GM19324 (cell line): Measurements from ENCODE around the gene SUN3.
"Not testable (repeated sequence)": the region's sequence is repeated elsewhere in the genome, so short reads cannot be mapped to it uniquely, and the experiment has no call there.

ENCODE experiments used
- ATAC-seq: cut with Tn5 transposase; IDR thresholded peaks from one replicate; pipeline ENCODE4 v1.9.1; 2021; ENCODE audit warnings: mild to moderate bottlenecking, moderate library complexity; ENCODE audit not compliant: unreplicated experiment, low FRiP score

The SUN3 gene

DNA sequence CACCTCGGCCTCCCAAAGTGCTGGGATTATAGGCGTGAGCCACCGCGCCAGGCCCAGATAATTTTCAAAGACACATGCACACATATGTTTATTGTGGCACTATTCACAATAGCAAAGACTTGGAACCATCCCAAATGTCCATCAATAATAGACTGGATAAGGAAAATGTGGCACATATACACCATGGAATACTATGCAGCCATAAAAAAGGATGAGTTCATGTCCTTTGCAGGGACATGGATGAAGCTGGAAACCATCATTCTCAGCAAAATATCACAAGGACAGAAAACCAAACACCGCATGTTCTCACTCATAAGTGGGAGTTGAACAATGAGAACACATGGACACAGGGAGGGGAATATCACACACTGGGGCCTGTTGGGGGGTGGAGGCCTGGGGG, 48.3 kb downstream of the SUN3 start:
- ATAC-seq, result not testable (repeated sequence)

DNA sequence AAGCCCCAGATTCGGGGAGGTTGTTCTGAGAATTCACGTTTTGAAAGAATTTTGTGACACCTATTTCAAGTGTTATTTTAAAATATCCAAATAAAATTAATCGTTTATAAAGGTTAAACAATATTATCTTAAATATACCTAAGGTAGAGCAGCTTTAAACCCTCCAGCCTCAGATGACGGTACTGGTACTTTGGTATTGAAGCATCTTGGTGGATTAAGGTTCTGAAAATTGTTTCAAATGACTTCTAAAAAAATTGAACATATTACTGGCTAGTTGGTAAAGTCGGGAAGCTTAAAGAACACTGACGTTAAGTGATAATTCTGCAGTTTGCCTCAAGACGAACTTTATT, 49.1 kb downstream of the SUN3 start:
- ATAC-seq, result no peak

DNA sequence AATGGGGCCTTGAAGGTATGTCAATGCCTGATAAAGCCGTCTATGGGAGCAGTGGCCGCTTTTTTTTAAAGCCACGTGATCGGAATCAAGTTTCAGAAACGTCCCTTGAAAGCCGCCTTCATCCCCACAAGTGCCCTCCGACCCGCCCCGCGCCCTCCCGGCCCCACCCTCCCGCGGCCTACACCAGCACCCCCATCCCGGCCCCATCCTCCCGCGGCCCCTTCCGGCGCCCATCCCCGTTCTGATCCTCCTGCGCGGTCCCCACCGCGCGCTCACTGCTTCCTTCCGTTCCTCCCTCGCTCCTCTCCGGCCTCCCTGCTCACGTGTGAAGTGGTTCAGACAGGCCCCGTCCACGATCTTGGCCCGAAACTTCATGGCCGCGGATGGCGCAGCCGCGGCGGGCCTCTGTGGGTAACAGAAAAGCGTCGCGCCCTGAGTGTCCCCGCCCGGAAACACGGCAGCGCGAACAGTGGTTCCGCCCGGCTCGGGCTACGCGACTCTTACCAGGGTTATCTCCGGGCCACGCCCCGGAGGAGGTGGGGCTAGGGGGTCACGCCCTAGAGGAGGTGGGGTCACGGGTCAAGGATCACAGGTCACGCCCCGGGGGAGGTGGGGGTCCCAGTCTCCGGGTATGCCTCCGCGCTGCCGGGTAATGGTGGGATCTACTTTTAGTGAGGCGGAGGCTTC, 49.6 kb downstream of the SUN3 start, which contains the start of gene HUS1:
TSS of gene HUS1 (minus strand) at position 471 of the 687 bp plus-strand sequence. CDS start at position 375, 96 bp downstream.
- ATAC-seq, result peak; percentile 99

DNA sequence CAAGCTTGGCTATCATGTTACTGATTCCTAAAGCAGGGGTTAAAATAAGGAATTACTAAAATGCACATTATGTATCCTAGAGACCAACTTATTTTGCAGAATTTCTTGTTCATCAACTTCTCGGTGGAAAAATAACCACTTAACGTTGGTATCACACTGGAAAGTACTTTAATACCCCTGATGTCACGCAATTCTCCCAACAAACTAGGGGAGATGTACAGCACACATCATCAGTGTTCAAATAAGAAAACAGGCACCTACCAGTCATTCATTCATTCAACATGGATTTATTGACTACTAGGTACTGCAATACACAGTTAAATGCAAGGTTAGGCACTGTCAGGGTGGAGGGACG, 50.1 kb downstream of the SUN3 start:
- ATAC-seq, result no peak

DNA sequence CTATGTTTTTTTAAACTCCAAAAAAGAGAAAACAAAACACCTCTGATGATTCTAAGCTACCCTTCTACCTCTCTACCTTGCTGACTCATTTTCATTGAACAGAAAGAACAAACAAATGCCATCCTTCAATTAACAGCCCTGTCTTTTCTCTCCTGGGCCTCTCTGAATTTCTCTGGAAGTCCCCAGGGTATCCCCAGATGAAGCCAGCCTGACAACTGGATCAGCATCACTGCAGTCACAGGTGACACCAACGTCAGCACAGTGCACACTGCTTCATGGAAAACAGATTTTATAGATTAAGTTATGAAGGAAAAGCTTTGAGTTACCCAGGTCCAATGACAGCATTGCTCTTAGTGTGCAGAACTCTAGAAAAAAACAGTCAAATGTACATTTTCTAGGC, 55.2 kb downstream of the SUN3 start:
- no peak for ATAC-seq

DNA sequence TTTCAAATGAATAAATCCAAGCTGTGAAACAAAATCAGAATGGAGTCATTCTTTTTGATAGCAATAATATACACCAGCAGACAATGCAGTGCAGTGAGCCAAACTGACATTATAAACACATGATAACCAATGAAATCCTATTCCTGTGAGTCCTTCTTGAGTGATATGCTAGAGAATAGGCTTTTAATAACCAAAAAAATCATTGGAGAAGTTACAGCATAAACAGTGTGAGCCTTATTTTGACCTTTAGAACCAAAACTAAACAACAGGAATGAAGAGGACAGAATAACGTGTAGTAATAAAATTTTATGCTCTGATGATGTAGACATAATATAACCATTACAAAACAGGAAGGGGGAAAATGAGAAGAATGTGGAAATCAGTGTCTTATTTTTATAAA, 58.1 kb downstream of the SUN3 start:
- ATAC-seq, result no peak

DNA sequence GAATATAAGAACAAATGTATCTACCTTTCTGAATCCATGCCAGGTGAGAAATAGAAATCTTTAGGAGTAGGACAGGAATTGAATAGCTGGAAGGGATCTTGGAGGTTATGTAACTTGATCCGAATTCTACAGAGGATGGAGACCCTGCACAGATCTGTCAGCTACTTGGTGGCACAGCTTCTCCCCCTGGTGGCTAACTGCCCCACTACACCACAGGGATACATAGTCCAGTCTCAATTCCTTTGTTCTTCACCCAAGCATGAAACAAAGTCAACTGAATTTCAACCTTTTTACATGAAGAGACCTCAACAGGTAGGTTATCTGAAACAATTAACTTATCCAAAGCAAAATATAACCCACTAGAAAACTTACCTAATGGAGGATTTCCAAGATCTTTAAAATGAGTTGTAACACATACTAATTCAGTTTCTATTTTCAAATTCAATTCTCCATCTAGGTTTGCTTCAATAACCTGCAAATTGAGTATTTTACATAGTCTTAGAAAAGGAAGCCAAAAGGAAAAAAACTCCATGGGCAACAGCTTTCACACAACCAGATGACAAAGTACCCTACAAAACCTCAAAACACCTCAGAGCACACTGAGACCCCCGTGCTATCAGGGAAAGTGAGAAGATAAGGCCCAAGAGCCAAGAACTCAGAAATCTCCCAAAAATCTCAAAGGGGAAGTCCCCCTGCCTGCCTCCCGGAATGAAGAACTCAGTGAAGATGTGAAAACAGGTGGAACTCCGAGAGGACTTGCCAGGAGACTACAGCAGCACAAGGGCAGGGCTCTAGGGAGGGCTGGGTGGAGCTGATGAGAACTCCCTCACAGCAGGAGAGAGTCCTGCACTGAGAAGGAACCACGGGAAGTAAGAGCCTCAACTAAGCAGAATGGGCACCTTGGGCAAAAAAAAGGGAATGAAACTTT, 59.8 kb downstream of the SUN3 start:
- ATAC-seq, result no peak

DNA sequence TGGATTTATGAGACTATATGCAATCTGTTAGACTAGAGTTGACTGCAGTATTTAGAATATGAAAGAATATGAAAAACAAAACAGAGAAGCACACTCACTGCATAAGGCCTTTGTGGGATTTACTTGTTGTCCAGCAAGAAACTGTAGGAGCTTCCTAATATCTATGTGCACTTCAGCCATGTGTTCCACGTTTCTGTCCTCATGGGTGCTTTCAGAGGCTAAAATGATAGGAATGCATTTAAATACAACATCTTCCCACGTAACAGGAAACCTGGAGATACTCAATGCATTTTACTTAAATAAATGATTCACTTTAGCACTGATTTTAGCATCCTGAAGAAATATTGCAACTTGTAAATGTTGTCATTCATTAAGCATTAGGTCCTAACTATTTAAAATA, 61.2 kb downstream of the SUN3 start:
- ATAC-seq, result no peak

DNA sequence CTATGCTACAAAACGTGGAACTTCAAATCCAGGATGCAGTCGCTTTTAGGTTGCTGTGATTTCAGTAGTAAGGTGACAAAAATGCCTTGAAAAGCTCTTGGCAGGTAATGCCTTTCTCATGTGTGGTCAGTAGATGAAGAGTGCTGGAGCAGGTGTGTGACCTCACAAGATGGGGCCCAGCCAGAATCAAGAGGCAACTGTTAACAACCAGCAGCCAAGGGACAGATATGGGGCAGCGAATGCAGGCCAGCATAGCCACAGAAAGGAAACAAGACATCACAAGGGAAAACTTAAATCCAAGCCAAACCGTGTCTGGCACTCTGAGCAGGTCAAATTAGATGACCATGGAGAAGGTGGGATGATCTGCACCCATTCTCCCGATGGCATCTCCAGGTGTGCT, 61.8 kb downstream of the SUN3 start:
- ATAC-seq, result no peak

DNA sequence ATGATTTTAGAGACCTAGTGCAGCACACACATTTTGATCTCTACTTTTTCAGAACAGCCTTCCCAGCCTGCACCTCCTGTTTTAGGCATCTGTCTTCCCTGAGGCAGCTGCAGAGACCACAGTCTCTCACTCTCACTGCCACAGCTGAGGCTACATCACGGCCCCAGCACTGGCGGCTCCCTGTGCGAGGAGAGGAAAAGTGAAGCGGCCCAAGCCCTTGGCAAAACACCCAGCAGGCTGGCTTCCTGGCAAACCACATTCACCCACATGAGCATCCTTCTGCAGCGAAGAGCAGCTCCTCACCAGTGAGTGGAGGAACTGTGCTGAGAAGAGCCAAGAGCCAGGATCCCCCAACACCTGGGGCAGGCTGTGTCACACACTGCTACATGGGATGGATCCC, 63.5 kb downstream of the SUN3 start:
- no peak for ATAC-seq

DNA sequence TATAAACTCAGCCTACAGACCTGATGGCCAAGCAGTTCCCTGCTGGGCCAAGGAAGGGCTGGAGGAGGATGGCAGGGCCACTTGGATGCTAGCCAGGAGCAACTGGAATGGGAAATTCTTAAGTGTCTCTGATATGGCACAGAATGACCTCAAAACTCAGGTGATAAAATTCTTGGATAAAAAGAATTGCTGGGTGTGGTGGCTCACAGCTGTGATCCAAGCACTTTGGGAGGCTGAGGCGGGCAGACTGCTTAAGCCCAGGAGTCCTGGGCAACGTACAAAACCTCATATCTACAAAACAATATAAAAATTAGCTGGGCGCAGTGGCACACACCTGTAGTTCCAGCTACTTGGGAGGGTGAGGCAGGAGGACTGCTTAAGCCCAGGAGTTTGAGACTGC, 66.6 kb downstream of the SUN3 start:
- ATAC-seq, result no peak

DNA sequence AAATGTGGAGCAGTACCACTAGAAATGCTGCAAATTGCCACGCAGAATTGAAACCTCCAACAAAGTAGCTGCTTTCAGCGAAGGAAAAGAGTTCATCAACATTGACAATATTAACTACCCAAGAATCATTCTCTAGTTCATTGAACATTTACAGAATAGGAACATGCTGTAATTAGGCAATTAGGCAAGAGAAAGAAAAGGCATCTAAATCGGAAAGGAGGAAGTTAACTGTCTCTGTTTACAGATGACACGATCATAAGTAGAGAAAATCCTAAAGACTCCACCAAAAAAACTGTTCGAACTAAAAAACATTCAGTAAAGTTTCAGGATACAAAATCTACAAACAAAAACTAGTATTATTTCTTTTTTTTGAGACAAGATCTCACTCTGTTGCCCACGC, 71.8 kb downstream of the SUN3 start:
- no peak for ATAC-seq

DNA sequence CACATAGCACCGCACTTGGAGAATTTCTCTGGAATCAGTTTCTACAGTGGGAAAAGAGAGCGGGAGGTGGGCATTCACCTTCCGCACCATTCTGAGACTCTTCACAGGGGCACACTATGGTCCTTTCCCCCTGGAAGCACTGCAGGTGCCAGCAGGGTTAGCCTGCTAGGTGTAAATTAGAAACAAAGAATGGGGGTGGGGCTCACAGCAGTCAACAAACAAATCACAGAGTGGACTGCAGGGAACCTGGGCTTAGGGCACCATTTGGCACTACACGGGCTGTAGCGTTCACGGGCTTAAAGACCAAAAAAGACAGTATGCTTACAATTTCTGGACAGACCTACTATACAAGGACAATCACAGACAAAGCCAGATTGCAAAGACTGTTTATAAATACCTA, 72.7 kb downstream of the SUN3 start:
- no peak for ATAC-seq

DNA sequence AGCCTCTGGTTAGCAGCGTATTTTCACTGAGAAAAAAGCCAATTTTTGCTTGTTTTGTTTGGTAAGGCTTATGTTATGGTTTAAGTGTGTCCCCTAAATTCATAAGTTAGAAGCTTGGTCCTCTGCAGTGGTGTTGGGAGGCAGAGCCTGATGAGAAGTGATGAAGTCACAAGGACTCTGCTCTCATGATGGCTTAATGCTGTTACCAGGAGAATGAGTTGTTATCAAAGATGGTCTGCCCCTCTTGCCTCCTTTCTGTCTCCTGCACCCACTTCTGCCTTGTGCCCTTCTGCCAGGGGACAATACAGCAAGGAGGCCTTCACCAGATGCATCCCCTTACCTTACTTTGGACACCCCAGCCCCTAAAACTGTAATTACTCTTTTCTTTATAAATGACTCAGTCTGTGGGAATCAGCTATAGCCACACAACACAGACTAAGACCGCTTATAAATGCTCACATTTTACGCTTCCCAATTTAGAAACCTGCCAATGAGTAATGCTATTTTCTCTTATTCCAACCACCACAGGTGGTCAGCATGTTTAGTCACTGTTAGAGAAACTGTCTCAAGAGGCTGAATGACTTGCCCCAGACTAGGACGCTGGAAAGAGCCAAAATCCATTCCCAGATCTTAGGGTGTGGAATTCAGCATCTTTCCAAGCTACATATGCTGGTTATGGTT, 74.5 kb downstream of the SUN3 start:
- no peak for ATAC-seq

DNA sequence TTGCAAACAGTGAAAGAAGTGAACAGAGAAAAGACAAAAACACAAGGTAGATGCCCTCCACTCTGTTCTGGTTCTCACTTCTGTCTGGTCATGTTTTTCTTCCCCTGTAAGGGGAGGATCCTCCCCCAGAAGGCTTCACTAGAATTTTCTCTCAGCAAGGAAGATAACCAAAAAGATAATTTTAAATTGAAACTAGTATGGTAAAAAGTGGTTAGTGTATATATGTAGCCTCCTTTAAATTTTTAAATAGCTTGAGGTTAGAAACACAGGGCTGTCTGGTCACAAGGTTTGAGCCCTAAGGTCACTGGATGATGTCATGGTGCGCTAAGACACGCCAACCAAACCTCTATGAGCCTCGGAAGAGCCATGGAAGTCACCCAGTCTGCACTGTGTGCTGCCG, 75.1 kb downstream of the SUN3 start:
- no peak for ATAC-seq

DNA sequence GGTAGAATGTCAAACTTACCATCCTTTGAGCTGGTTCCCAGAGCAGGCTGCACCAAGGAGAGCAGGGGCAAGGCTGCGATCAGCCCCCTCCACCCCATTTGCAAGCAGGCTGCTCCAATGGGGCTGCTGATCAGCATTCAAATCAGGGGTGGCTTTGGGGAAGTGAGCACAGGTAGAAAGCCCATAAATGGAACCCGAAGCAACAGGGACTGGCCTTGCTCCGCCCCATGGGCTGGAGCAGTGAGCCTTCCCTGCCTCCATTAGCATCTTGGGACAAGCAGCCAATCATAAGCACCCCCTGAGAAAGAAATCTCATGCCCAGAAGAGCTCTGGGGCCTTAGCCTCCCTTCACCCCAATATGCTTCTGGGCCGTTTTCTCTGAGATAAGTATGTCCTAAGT, 76.7 kb downstream of the SUN3 start:
- ATAC-seq, result no peak

DNA sequence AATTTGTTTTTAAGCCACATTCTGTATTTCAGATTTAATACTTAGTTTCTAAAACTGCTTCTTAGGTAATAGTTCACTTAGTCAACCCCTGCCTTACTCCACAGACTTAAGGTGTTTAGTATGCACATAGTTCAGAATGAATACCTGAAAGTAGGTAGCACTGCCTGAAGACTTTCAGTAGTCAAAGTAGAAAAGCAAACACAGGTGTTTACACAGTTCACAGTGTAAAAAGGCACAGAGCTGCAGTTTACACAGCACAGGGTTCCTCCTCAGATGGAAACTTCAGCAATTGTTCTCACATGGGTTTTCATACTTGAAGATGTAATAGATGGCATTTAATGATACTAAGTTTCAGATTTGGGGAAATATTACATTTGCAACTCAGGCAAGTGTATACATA, 77.5 kb downstream of the SUN3 start:
- ATAC-seq, result peak; percentile 41

DNA sequence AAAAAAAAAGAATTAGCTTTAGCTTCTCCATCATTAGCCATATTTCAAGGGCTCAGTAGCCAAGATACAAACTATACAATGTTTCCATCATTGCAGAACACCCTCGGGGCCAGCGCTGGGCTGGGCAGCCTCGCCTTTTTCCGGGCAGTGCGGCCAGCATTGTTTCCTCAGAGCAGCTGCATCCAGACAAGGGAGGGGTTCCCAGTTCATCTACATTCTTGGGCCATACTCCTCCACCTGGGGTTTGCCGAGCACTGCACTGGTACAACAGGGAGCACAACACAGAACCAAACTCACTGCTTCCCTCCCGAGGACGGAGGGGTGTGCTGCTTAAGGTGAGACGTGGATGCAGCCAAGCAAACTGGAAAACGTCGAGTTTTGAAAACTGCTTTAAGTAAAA, 78.2 kb downstream of the SUN3 start:
- no peak for ATAC-seq

DNA sequence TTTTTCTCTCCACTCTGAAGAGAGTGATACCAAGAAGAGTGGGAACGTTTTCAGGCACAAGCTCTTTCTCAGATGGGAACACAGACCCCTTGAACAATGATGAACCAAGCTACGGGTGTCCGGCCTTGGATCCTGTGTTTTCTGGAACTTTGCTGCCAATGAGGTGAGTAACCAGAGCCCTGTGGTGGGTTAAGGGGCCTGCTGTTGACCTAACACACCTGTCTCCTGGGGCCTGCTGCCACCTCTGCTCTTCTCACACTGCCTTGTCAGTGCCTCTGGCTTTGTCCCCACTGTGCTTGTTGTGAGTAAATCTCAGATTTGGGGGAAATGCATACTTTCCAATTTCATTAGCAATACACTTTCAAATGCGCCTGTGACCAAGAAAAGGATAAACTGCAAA, 79.2 kb downstream of the SUN3 start:
- ATAC-seq, result no peak

DNA sequence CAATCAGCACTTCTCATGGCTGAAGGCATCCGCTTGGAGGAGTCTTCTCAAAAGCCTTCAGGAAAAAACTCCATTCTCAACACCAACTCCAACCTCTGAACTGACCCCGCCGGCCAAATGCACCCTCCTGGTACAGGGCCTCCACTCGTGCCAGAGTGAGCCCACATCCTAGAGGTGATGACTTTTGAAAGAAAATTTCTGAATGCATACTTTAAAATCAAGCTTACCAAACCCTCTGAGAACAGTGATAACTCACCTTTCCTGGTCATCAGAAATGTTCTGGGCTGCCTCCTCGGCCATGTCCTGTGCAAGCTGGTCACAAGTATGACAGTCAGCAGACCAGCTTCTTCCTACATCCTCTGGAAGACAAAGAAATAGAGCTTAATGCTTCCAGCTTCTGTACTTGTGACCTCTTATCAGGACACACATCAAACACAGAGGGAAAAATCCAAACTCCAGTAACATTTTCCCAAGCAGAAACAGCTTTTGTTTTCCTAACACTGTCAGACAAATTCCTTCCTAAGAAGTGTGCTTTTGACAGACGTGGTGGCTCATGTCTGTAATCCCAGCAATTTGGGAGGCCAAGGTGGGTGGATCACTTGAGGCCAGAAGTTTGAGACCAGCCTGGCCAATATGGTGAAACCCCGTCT, 80.6 kb downstream of the SUN3 start, which contains the start of gene PKD1L1:
TSS of gene PKD1L1 (minus strand) at position 326 of the 650 bp plus-strand sequence. CDS start at position 300, 26 bp downstream.
- no peak for ATAC-seq

DNA sequence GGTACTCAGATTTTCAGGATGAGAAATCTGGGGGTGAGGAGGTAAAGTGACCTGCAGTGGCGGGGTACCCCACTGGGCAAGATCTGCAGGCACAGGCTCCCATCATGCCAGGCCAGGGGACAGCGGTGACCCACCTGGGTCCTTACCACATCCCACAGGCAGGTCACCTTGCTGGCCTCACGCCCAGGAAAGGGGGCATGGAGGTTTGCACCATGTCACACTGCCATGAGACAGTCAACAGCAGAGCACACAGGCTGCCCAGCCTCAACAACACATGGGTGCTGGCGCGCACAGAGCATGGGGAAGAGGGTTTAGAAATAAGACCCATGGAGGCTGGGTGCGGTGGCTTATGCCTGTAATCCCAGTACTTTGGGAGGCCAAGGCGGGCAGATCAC, 81.6 kb downstream of the SUN3 start:
- ATAC-seq, result no peak
